ENCODE measurements around the gene PAFAH1B1.

GRCh38 chr17:2655546-2655945 lies 62.1 kb downstream of the PAFAH1B1 start:
- no peak for TF ChIP-seq CTCF (conservative IDR thresholded peaks at IDR 0.05)
- TF ChIP-seq ZFX (IDR thresholded peaks at IDR 0.05), result no peak

Measured in C4-2B (cell line).